HepG2 (cell line): Measurements from ENCODE around the gene DNAAF9. TPM values are rescaled to one million over a fixed set of nuclear protein-coding genes. Genes with fewer than 3 reads are reported as not detected.

Experiments used
- ATAC-seq: fragments of 200-7000 bp; cut with Tn5 transposase; 3 replicates; pipeline ENCODE4 v1.9.1; 2020; ENCODE audit warnings: mild to moderate bottlenecking, moderate library complexity
- BruUV-seq: library from RNA; stranded (reverse); fragments of 400-500 nt; replicated peaks from 2 replicates; lab custom pipeline; 2021; lab: Mats Ljungman, UMichigan
- CTCF ChIA-PET: fragments of 300-600 bp; formaldehyde crosslinking; extraction: SDS; loops from one replicate; lab custom pipeline; 2021; ENCODE audit warnings: low total read pairs, inconsistent platforms, low intra/inter-chr PET ratio; lab: Yijun Ruan, JAX
- POLR2A ChIA-PET: fragments of 350-600 bp; sonication (Branson Sonifier 250); formaldehyde crosslinking; loops from one replicate; lab custom pipeline; 2020; ENCODE audit warnings: antibody characterized with exemption, inconsistent platforms; lab: Yijun Ruan, JAX
- DNase-seq: peaks from one replicate; pipeline ENCODE4 v3.0.0-alpha.2; 2015; ENCODE audit warnings: low spot score
- FAIRE-seq: peaks from 3 replicates; lab custom pipeline; 2011; peaks lifted over from hg19 to GRCh38; lab: Jason Lieb, UNC
- H2AFZ ChIP-seq: one replicate; pipeline ENCODE4 v1.6.1; 2011; ENCODE audit warnings: low read length, inconsistent platforms
- H3K27ac ChIP-seq: fragments of 300-600 bp; 3 replicates; pipeline ENCODE4 v1.8.0; 2011; ENCODE audit warnings: mixed run types, mild to moderate bottlenecking, mixed read lengths, low read length, inconsistent platforms; ENCODE audit not compliant: insufficient read depth; ENCODE audit errors: extremely low read length
- H3K27me3 ChIP-seq, 2 experiments: fragments of 200-600 bp in 1 of 2; 2 replicates in 1 of 2; 3 replicates in 1 of 2; pipeline versions ENCODE4 v1.6.0 to v1.8.0; 2011; ENCODE audit warnings: low read length in 2 of 2, mild to moderate bottlenecking in 2 of 2, moderate library complexity in 2 of 2, inconsistent platforms in 1 of 2; ENCODE audit not compliant: insufficient read depth in 2 of 2, control insufficient read depth in 1 of 2
- H3K36me3 ChIP-seq, 2 experiments: fragments of 200-600 bp in 1 of 2; replicated peaks in 1 of 2; 2 replicates in 1 of 2; 3 replicates in 1 of 2; pipeline versions ENCODE4 v1.5.1 to v1.8.0; 2011; ENCODE audit warnings: low read length in 2 of 2, inconsistent platforms in 1 of 2; ENCODE audit not compliant: insufficient read depth in 2 of 2, control insufficient read depth in 1 of 2
- H3K4me1 ChIP-seq: 2 replicates; pipeline ENCODE4 v1.5.1; 2012; ENCODE audit warnings: low read length, inconsistent platforms; ENCODE audit not compliant: insufficient read depth
- H3K4me2 ChIP-seq: 2 replicates; pipeline ENCODE4 v1.6.0; 2011; ENCODE audit warnings: low read depth, low read length, inconsistent platforms
- H3K4me3 ChIP-seq, 3 experiments: fragments of 200-600 bp in 1 of 3; sonication (generic), shearing (Covaris generic) in 1 of 3; replicated peaks in 1 of 3; 2 replicates each; pipeline ENCODE4 v1.5.1; 2011 to 2016; ENCODE audit warnings: low read length in 3 of 3, inconsistent platforms in 2 of 3, low read depth in 2 of 3, mild to moderate bottlenecking in 2 of 3, control low read depth in 1 of 3, mixed read lengths in 1 of 3; ENCODE audit not compliant: insufficient read depth in 1 of 3
- H3K79me2 ChIP-seq: one replicate; pipeline ENCODE4 v1.6.1; 2011; ENCODE audit warnings: low read length, inconsistent platforms; ENCODE audit not compliant: insufficient read depth
- H3K9ac ChIP-seq: 2 replicates; pipeline ENCODE4 v1.6.0; 2011; ENCODE audit warnings: mild to moderate bottlenecking, low read depth, low read length, inconsistent platforms; ENCODE audit not compliant: insufficient read depth
- H3K9me3 ChIP-seq: 2 replicates; pipeline ENCODE4 v1.5.1; 2012; ENCODE audit warnings: mild to moderate bottlenecking, low read length
- H4K20me1 ChIP-seq: 2 replicates; pipeline ENCODE4 v1.6.0; 2011; ENCODE audit warnings: inconsistent platforms, mild to moderate bottlenecking, low read length, moderate library complexity; ENCODE audit not compliant: insufficient read depth
- ARID4A ChIP-seq: sonication (generic); formaldehyde crosslinking; IDR thresholded peaks from 2 replicates; pipeline ENCODE4 v1.5.0; 2020; ENCODE audit warnings: mild to moderate bottlenecking, missing genetic modification reagents, borderline replicate concordance
- CBX2 ChIP-seq, 2 experiments: fragments of 200-600 bp in 1 of 2; sonication (generic); formaldehyde crosslinking in 1 of 2; IDR thresholded peaks; 2 replicates each; pipeline versions ENCODE4 v1.7.0 to v1.8.1; 2018 to 2022; ENCODE audit warnings: low read depth in 2 of 2, low read length in 1 of 2, mild to moderate bottlenecking in 1 of 2, missing genetic modification reagents in 1 of 2
- HHEX ChIP-seq: IDR thresholded peaks from 2 replicates; pipeline ENCODE4 v1.6.1; 2016; ENCODE audit warnings: control low read depth
- MED13 ChIP-seq: sonication (generic); formaldehyde crosslinking; IDR thresholded peaks from 2 replicates; pipeline ENCODE4 v1.5.0; 2020; ENCODE audit warnings: missing genetic modification reagents
- ZFYVE20 ChIP-seq: sonication (generic); formaldehyde crosslinking; IDR thresholded peaks from 2 replicates; pipeline ENCODE4 v1.8.0; 2023; ENCODE audit warnings: low read depth, mild to moderate bottlenecking, moderate library complexity, missing genetic modification reagents, borderline replicate concordance
- ZNF256 ChIP-seq: sonication (generic); formaldehyde crosslinking; conservative IDR thresholded peaks from 2 replicates; pipeline ENCODE4 v1.4.0; 2020; ENCODE audit warnings: missing genetic modification reagents
- ZNF280D ChIP-seq: sonication (generic); formaldehyde crosslinking; IDR thresholded peaks from 2 replicates; pipeline ENCODE4 v1.5.1; 2020; ENCODE audit warnings: mild to moderate bottlenecking, missing genetic modification reagents
- ZNF296 ChIP-seq: sonication (generic); formaldehyde crosslinking; conservative IDR thresholded peaks from 2 replicates; pipeline ENCODE4 v1.5.0; 2020; ENCODE audit warnings: mild to moderate bottlenecking, missing genetic modification reagents
- ZNF652 ChIP-seq: IDR thresholded peaks from 2 replicates; pipeline ENCODE4 v1.6.1; 2016; ENCODE audit warnings: low read depth, borderline replicate concordance
- in situ Hi-C: cut with HindIII; loops from 2 replicates; pipeline ENCODE4 v1.10.0; 2017; ENCODE audit warnings: low pct_unique_long_range_greater_than_20kb; ENCODE audit not compliant: extremely low pct_ligation_motif_present
- intact Hi-C: fragments of 100-400 bp; cut with micrococcal nuclease; formaldehyde crosslinking; loops from one replicate; pipeline ENCODE4 v1.10.0; 2022; ENCODE audit not compliant: unreplicated experiment
- polyA plus RNA-seq, 8 experiments: library from polyadenylated mRNA; depleted of rRNA in 3 of 8; stranded (reverse) in 7 of 8; unstranded in 1 of 8; fragments of >200 nt; fragmentation: Illumina TruSeq in 4 of 8; extraction: Trizol in 4 of 8; gene quantifications; 2 replicates each; pipeline versions ENCODE4 v1.2.1 to v1.2.3, GENCODE V29; 2011 to 2016; ENCODE audit warnings: low read depth in 4 of 8, missing spikeins in 1 of 8, mixed read lengths in 1 of 8; ENCODE audit not compliant: insufficient read depth in 1 of 8
- total RNA-seq, 5 experiments: library from RNA; depleted of rRNA; stranded (reverse); fragments of >200 nt; fragmentation: Illumina TruSeq; extraction: Trizol; gene quantifications; 2 replicates each; pipeline ENCODE4 v1.2.3, GENCODE V29; 2016; ENCODE audit warnings: low read depth in 1 of 5

The DNAAF9 gene
- total and polyA plus RNA-seq, 2 of the 13 experiments (the other 11 are each of a cell fraction or from before 2014, with no cell fraction given) = 10.5 to 14.9 TPM

- FAIRE-seq (no peak), ATAC-seq (no peak), DNase-seq (no peak)
- POLR2A ChIA-PET = no interaction called here
- in situ Hi-C loops (no loop called here), intact Hi-C loops (no loop called here)
- Histone ChIP-seq H3K9ac (no peak overlapping the region), H3K79me2 (no peaks in the 10 kb centered on the region), H3K4me3 (no peak overlapping the region), H3K4me2 (no peak overlapping the region), H3K9me3 (no peaks in the 10 kb centered on the region), H3K27me3 (no peaks in the 10 kb centered on the region), H3K4me1 (peaks cover 12% of the 10 kb centered on the region; the same call in 1 of the 2 replicates), H3K36me3 (peaks cover 32 to 55% of the 10 kb centered on the region in 2 experiments), H2AFZ (no peak overlapping the region), H3K27ac (no peak overlapping the region), H4K20me1 (no peaks in the 10 kb centered on the region)
- TF ChIP-seq ARID4A (CRISPR knock-in tag) (no peak), ZNF652 (no peak), ZFYVE20 (CRISPR knock-in tag) (no peak), ZNF280D (CRISPR knock-in tag) (no peak), HHEX (CRISPR knock-in tag) (no peak), MED13 (CRISPR knock-in tag) (no peak), CBX2 (IDR thresholded peaks at IDR 0.05; ENCODE audit: low read depth, low read length) (no peak), CBX2 (CRISPR knock-in tag; IDR thresholded peaks at IDR 0.05; ENCODE audit: low read depth) (no peak), ZNF296 (CRISPR knock-in tag) (no peak), ZNF256 (no peak)
- CTCF ChIA-PET = no interaction called here
- no TSS peak for BruUV-seq
Observed at GRCh38 chr20:3374296-3374695, 33.2 kb downstream of the DNAAF9 start.
